Activated gamma-delta T cell treated with Interleukin-2 at 50 U/mL for 16 hours (primary cell): ENCODE results near the gene UCP2.

Experiments used
- DNase-seq: peaks from one replicate; pipeline ENCODE4 v3.0.0-alpha.2; 2020

The UCP2 gene

GRCh38 chr11:73968356-73968966 is 14.2 kb downstream of the UCP2 start:
- DNase-seq = no peak

- no peak for DNase-seq
These were observed 16.9 kb downstream of the UCP2 start for GRCh38 chr11:73965764-73966121.

- no peak for DNase-seq
These were observed 17.4 kb downstream of the UCP2 start for GRCh38 chr11:73965076-73965763.

- DNase-seq = no peak
These were observed 18.8 kb downstream of the UCP2 start for GRCh38 chr11:73963861-73964260.

GRCh38 chr11:73962101-73962705 is 20.4 kb downstream of the UCP2 start:
- DNase-seq = no peak

GRCh38 chr11:73961321-73961720 is 21.3 kb downstream of the UCP2 start:
- no peak for DNase-seq

- DNase-seq = no peak
These were observed 24.0 kb downstream of the UCP2 start for GRCh38 chr11:73958521-73959141.

- no peak for DNase-seq
These were observed 24.8 kb downstream of the UCP2 start for GRCh38 chr11:73957654-73958361.

- DNase-seq = no peak
These were observed 25.6 kb downstream of the UCP2 start for GRCh38 chr11:73956876-73957653.

- no peak for DNase-seq
These were observed 30.8 kb downstream of the UCP2 start for GRCh38 chr11:73951797-73952196.

- DNase-seq = no peak
These were observed 31.6 kb downstream of the UCP2 start, which contains the start of gene DNAJB13 for GRCh38 chr11:73950869-73951710. DNAJB13 (plus strand) TSS chr11:73951026; CDS start chr11:73951070, 44 bp downstream.

- DNase-seq = no peak
These were observed 32.7 kb downstream of the UCP2 start for GRCh38 chr11:73949912-73950311.

- no peak for DNase-seq
These were observed 33.4 kb downstream of the UCP2 start for GRCh38 chr11:73949246-73949645.

GRCh38 chr11:73946798-73947458 is 35.7 kb downstream of the UCP2 start:
- no peak for DNase-seq

GRCh38 chr11:73945396-73945795 is 37.2 kb downstream of the UCP2 start:
- DNase-seq = no peak

- no peak for DNase-seq
These were observed 37.7 kb downstream of the UCP2 start for GRCh38 chr11:73944901-73945300.

GRCh38 chr11:73944085-73944484 is 38.6 kb downstream of the UCP2 start:
- DNase-seq = no peak

- no peak for DNase-seq
These were observed 40.6 kb downstream of the UCP2 start for GRCh38 chr11:73942010-73942409.

GRCh38 chr11:73940801-73941570 is 41.7 kb downstream of the UCP2 start:
- no peak for DNase-seq

- DNase-seq = no peak
These were observed 43.5 kb downstream of the UCP2 start for GRCh38 chr11:73939096-73939495.
